Lung (tissue), 12 donors: ENCODE measurements around the gene FAM83F. TPM values are rescaled to one million over a fixed set of nuclear protein-coding genes. Genes with fewer than 3 reads are reported as not detected.

Source experiments
- ATAC-seq: fragments of 200-7000 bp; cut with Tn5 transposase; one replicate; pipeline ENCODE4 v1.9.1; 2020; ENCODE audit warnings: moderate number of reproducible peaks; ENCODE audit not compliant: insufficient read depth, low FRiP score
- DNase-seq, 3 donors: peaks; one replicate each; pipeline ENCODE4 v3.0.0-alpha.2; 2013 to 2017
- H3K27ac ChIP-seq, 2 donors: one replicate each; pipeline ENCODE4 v1.5.1; 2013; ENCODE audit warnings: mild to moderate bottlenecking in 2 of 2, moderate library complexity in 2 of 2, control low read depth in 1 of 2, inconsistent platforms in 1 of 2, low read depth in 1 of 2, low read length in 1 of 2
- H3K27me3 ChIP-seq, 3 donors: one replicate each; pipeline ENCODE4 v1.5.1; 2013; ENCODE audit warnings: low read length in 2 of 3; ENCODE audit not compliant: control insufficient read depth in 3 of 3, insufficient read depth in 3 of 3
- H3K36me3 ChIP-seq, 4 donors: one replicate each; pipeline ENCODE4 v1.5.1; 2013; ENCODE audit warnings: low read length in 4 of 4, mild to moderate bottlenecking in 1 of 4, moderate library complexity in 1 of 4; ENCODE audit not compliant: control insufficient read depth in 4 of 4, insufficient read depth in 4 of 4
- H3K4me1 ChIP-seq, 5 donors: one replicate each; pipeline ENCODE4 v1.5.1; 2013; ENCODE audit warnings: low read length in 5 of 5, mild to moderate bottlenecking in 2 of 5, moderate library complexity in 1 of 5; ENCODE audit not compliant: control insufficient read depth in 5 of 5, insufficient read depth in 5 of 5
- H3K4me3 ChIP-seq: one replicate; pipeline ENCODE4 v1.5.1; 2013; ENCODE audit warnings: mild to moderate bottlenecking, control low read depth, moderate library complexity
- H3K9ac ChIP-seq, 2 donors: one replicate each; pipeline ENCODE4 v1.5.1; 2013; ENCODE audit warnings: low read length in 2 of 2, control low read depth in 1 of 2; ENCODE audit not compliant: insufficient read depth in 1 of 2
- H3K9me3 ChIP-seq, 4 donors: one replicate each; pipeline ENCODE4 v1.5.1; 2013; ENCODE audit warnings: low read length in 3 of 4, mild to moderate bottlenecking in 1 of 4, moderate library complexity in 1 of 4; ENCODE audit not compliant: control insufficient read depth in 4 of 4, insufficient read depth in 3 of 4
- CTCF ChIP-seq: IDR thresholded peaks from 2 replicates; pipeline ENCODE4 v1.5.1; 2012; ENCODE audit warnings: mild to moderate bottlenecking; ENCODE audit errors: control extremely low read depth, extremely low read depth
- WGBS, 2 donors: extraction: QIAGEN DNeasy Blood & Tissue Kit; methylation state at CpG; one replicate each; pipeline ENCODE4 v1.1.7; 2013; 5-methylcytosine and 5-hydroxymethylcytosine counted together
- polyA plus RNA-seq, 2 donors: library from polyadenylated mRNA; stranded (reverse); fragments of 200-250 nt; gene quantifications; one replicate each; pipeline ENCODE4 v1.2.1, GENCODE V29; 2013
- total RNA-seq, 2 donors: library from RNA; depleted of rRNA in 1 of 2; stranded (reverse); fragments of >200 nt in 1 of 2; gene quantifications; one replicate each; pipeline ENCODE4 v1.2.1, GENCODE V29; 2014 to 2021
- donor health status: control.
- donor health status: control.
- donor health status: Bipolar disorder and iron deficiency.
- donor health status: healthy.
- donor health status: DM: yes; HTN: yes; CAD: no.

The FAM83F gene
- total and polyA plus RNA-seq, 4 donors = 0.53 to 3.0 (median 0.94) TPM

- no peak for ATAC-seq
- TF ChIP-seq CTCF = no peak
- DNase-seq = no peak
- no peak overlapping the region for H3K4me3 ChIP-seq
- H3K9ac ChIP-seq = no peak overlapping the region
- H3K27me3 ChIP-seq = peaks cover 0 to 42% (median 29%) of the 10 kb centered on the region in 3 donors
- H3K4me1 ChIP-seq = peaks cover 0 to 13% (median 0%) of the 10 kb centered on the region in 5 donors
- no peaks in the 10 kb centered on the region for H3K9me3 ChIP-seq
- H3K36me3 ChIP-seq = no peaks in the 10 kb centered on the region
- no peak overlapping the region for H3K27ac ChIP-seq
- WGBS, 2 donors = 66 to 70% methylated on average over 27 of the region's 27 CpGs
Measured at GRCh38 chr22:40007853-40008710, 13.3 kb downstream of the FAM83F start.

GRCh38 chr22:40008726-40009291 is 14.1 kb downstream of the FAM83F start:
- Histone ChIP-seq H3K36me3 (no peaks in the 10 kb centered on the region), H3K27me3 (peaks cover 0 to 43% (median 29%) of the 10 kb centered on the region in 3 donors), H3K4me1 (peaks cover 0 to 13% (median 0%) of the 10 kb centered on the region in 5 donors), H3K9ac (no peak overlapping the region), H3K27ac (no peak overlapping the region), H3K4me3 (no peak overlapping the region), H3K9me3 (no peaks in the 10 kb centered on the region)
- no peak for TF ChIP-seq CTCF
- WGBS, 2 donors = 77 to 78% methylated on average over 10 of the region's 10 CpGs
- DNase-seq (no peak), ATAC-seq (no peak)

DNA sequence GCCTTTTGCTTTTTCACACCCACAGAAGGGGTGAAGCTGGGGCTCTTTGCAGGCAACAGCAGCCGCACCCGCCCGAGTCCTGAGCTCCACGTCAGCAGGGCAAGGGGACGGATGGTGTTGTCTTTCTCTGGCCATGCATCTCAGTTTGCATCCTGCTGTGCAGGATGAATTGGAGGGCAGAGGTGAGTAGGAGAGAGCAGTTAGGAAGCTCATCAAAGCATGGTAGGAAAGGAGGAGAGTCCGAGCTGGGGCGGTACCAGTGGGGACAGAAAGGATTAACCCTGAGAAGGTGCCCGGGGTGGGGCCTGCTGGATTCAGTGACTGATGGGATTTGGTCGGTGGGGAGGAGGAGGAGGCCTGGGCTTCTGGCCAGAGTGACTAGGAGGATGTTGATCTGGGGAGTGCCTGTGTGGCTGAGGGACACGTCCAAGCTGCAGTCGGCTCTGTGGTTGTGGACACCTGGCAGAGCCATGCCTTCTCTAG is 14.6 kb downstream of the FAM83F start:
- Histone ChIP-seq H3K4me1 (peaks cover 0 to 13% (median 0%) of the 10 kb centered on the region in 5 donors), H3K9ac (no peak overlapping the region), H3K36me3 (no peaks in the 10 kb centered on the region), H3K9me3 (no peaks in the 10 kb centered on the region), H3K27me3 (peaks cover 0 to 43% (median 29%) of the 10 kb centered on the region in 3 donors), H3K4me3 (no peak overlapping the region), H3K27ac (no peak overlapping the region)
- ATAC-seq (no peak), DNase-seq (peak in 1 of 3 donors; percentile 28)
- WGBS, 2 donors = 24 to 27% methylated on average over 11 of the region's 11 CpGs
- TF ChIP-seq CTCF = no peak
